NCI-H2107 treated with DMSO at 0.1 percent for 48 hours (cell line): Measurements from ENCODE around the gene CASP5.
"Not testable (repeated sequence)": the region's sequence is repeated elsewhere in the genome, so short reads cannot be mapped to it uniquely, and the experiment has no call there.

Source experiments
- DNase-seq: peaks from one replicate; lab custom pipeline; 2025; ENCODE audit not compliant: unreplicated experiment; lab: John Stamatoyannopoulos, UW

Gene CASP5

GRCh38 chr11:105023003-105023402, at the start of gene CASP5:
Gene CASP5, minus strand, starts transcription at chr11:105023168. Its CDS starts 32 bp downstream, at chr11:105023136.
- DNase-seq: no peak

- not testable (repeated sequence) for DNase-seq
Observed at GRCh38 chr11:105072080-105072479, 49.1 kb upstream of the CASP5 start.

GRCh38 chr11:105071089-105071732, 48.2 kb upstream of the CASP5 start:
- DNase-seq: no peak

GRCh38 chr11:105070306-105070705, 47.3 kb upstream of the CASP5 start:
- no peak for DNase-seq

- not testable (repeated sequence) for DNase-seq
Observed at GRCh38 chr11:105069749-105070148, 46.8 kb upstream of the CASP5 start.

GRCh38 chr11:105063245-105063941, 40.4 kb upstream of the CASP5 start:
- not testable (repeated sequence) for DNase-seq

GRCh38 chr11:105057432-105057831, 34.5 kb upstream of the CASP5 start:
- DNase-seq: no peak

GRCh38 chr11:105056446-105056845, 33.5 kb upstream of the CASP5 start:
- no peak for DNase-seq

GRCh38 chr11:105054723-105055493, 31.9 kb upstream of the CASP5 start:
- DNase-seq: no peak

GRCh38 chr11:105052487-105052886, 29.5 kb upstream of the CASP5 start:
- DNase-seq: no peak

GRCh38 chr11:105051559-105051958, 28.6 kb upstream of the CASP5 start:
- DNase-seq: no peak

GRCh38 chr11:105049481-105049880, 26.5 kb upstream of the CASP5 start:
- no peak for DNase-seq

GRCh38 chr11:105046898-105047579, 24.1 kb upstream of the CASP5 start:
- no peak for DNase-seq

GRCh38 chr11:105045676-105046296, 22.8 kb upstream of the CASP5 start:
- DNase-seq: no peak

- DNase-seq: not testable (repeated sequence)
Observed at GRCh38 chr11:105044557-105045524, 21.9 kb upstream of the CASP5 start, which contains the start of gene CARD16. Gene CARD16, minus strand, starts transcription at chr11:105045335. Its CDS starts 38 bp downstream, at chr11:105045297.

- no peak for DNase-seq
Observed at GRCh38 chr11:105042178-105042577, 19.2 kb upstream of the CASP5 start.

- DNase-seq: no peak
Observed at GRCh38 chr11:105040703-105041102, 17.7 kb upstream of the CASP5 start.

- DNase-seq: no peak
Observed at GRCh38 chr11:105034813-105035620, 12.0 kb upstream of the CASP5 start, which contains the start of gene CASP1. Gene CASP1, minus strand, starts transcription at chr11:105035144. Its CDS starts 31 bp downstream, at chr11:105035113.

- not testable (repeated sequence) for DNase-seq
Observed at GRCh38 chr11:105034388-105034787, 11.4 kb upstream of the CASP5 start.
